AG09319 (cell line): ENCODE results near the gene CPNE1.
A peak's percentile ranks its signal among the peaks of the same experiment; 100 is the strongest.

Experiments used
- DNase-seq: peaks from one replicate; pipeline ENCODE4 v3.0.0-alpha.2; 2010; ENCODE audit warnings: low read depth; ENCODE audit errors: extremely low read depth
- CTCF ChIP-seq: IDR thresholded peaks from 2 replicates; pipeline ENCODE4 v1.5.1; 2011; ENCODE audit warnings: low read depth, mild to moderate bottlenecking, inconsistent platforms, low read length, moderate library complexity

The CPNE1 gene

DNA sequence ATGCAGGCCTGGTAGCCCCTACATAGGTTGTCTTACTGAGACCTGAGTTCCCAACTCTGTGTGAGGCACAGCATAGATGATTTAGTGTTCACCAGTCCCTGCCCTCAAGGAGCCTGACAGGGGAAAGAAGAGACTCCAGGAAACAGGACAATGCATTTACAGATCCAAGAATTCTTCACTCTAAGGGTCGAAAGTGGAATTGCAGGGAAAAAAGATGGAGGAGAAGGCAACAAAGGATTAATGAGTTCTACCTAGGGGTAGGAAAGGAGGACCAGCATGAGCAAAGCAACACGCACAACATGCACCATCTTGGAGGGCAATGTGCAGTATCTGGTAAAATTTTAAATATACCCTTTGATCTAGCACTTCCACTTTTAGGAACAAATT lies 43.1 kb downstream of the CPNE1 start:
- DNase-seq: no peak
- TF ChIP-seq CTCF: no peak

- TF ChIP-seq CTCF: no peak
- no peak for DNase-seq
Observed at GRCh38 chr20:35620818-35621559, 43.7 kb downstream of the CPNE1 start.

- peak; percentile 42 for DNase-seq
- TF ChIP-seq CTCF: peak; percentile 32
Observed at GRCh38 chr20:35619196-35620095, 45.3 kb downstream of the CPNE1 start.

GRCh38 chr20:35618263-35619131 lies 46.2 kb downstream of the CPNE1 start:
- no peak for DNase-seq
- no peak for TF ChIP-seq CTCF

GRCh38 chr20:35617397-35618262 lies 47.1 kb downstream of the CPNE1 start:
- peak; percentile 20 for TF ChIP-seq CTCF
- no peak for DNase-seq
